Smooth muscle cell (in vitro differentiated cells): ENCODE data around the gene P2RY8. TPM values are rescaled to one million over a fixed set of nuclear protein-coding genes. Genes with fewer than 3 reads are reported as not detected.
"Not testable (repeated sequence)": the region's sequence is repeated elsewhere in the genome, so short reads cannot be mapped to it uniquely, and the experiment has no call there.

Experiments
- DNase-seq: peaks from one replicate; lab custom pipeline; 2025; ENCODE audit not compliant: unreplicated experiment; lab: John Stamatoyannopoulos, UW
- H2AFZ ChIP-seq: fragments of 200-600 bp; sonication (generic); 2 replicates; pipeline ENCODE4 v1.6.0; 2016; ENCODE audit warnings: antibody characterized with exemption, low read depth, mild to moderate bottlenecking
- H3F3A ChIP-seq: fragments of 200-600 bp; sonication (generic); 2 replicates; pipeline ENCODE4 v1.6.0; 2017; ENCODE audit warnings: antibody characterized with exemption, low read depth
- H3K27ac ChIP-seq: fragments of 200-600 bp; sonication (generic); 2 replicates; pipeline ENCODE4 v1.5.1; 2016; ENCODE audit warnings: low read depth, mild to moderate bottlenecking
- H3K27me3 ChIP-seq: fragments of 200-600 bp; sonication (generic); 2 replicates; pipeline ENCODE4 v1.6.1; 2016; ENCODE audit warnings: low read depth, mild to moderate bottlenecking
- H3K36me3 ChIP-seq: fragments of 200-600 bp; sonication (generic); 2 replicates; pipeline ENCODE4 v1.5.1; 2016; ENCODE audit warnings: low read depth
- H3K4me1 ChIP-seq: fragments of 200-600 bp; sonication (generic); 2 replicates; pipeline ENCODE4 v1.5.1; 2016; ENCODE audit warnings: low read depth
- H3K4me2 ChIP-seq: fragments of 200-600 bp; sonication (generic); 2 replicates; pipeline ENCODE4 v1.6.0; 2016; ENCODE audit warnings: mild to moderate bottlenecking
- H3K4me3 ChIP-seq: fragments of 200-600 bp; sonication (generic); 2 replicates; pipeline ENCODE4 v1.5.1; 2016; ENCODE audit warnings: mild to moderate bottlenecking
- H3K79me2 ChIP-seq: fragments of 200-600 bp; sonication (generic); 2 replicates; pipeline ENCODE4 v1.6.0; 2016; ENCODE audit warnings: low read depth, mild to moderate bottlenecking
- H3K9ac ChIP-seq: fragments of 200-600 bp; sonication (generic); 2 replicates; pipeline ENCODE4 v1.6.0; 2016; ENCODE audit warnings: low read depth
- H3K9me3 ChIP-seq: fragments of 200-600 bp; sonication (generic); replicated peaks from 2 replicates; pipeline ENCODE4 v1.5.1; 2016; ENCODE audit warnings: low read depth
- H4K20me1 ChIP-seq: fragments of 200-600 bp; sonication (generic); 2 replicates; pipeline ENCODE4 v1.6.0; 2016; ENCODE audit warnings: low read depth
- CTCF ChIP-seq: fragments of 200-600 bp; sonication (generic); IDR thresholded peaks from 2 replicates; pipeline ENCODE4 v1.5.1; 2017; ENCODE audit warnings: borderline replicate concordance, mild to moderate bottlenecking, antibody characterized with exemption; ENCODE audit not compliant: insufficient read depth, poor library complexity, severe bottlenecking
- WGBS: methylation state at CpG from one replicate; pipeline ENCODE4 v1.1.7; 2016; ENCODE audit warnings: low lambda C conversion rate; 5-methylcytosine and 5-hydroxymethylcytosine counted together
- polyA plus RNA-seq: library from polyadenylated mRNA; unstranded; fragments of >200 nt; fragmentation: Nextera tagmentation; extraction: Ambion mirVana; gene quantifications from 2 replicates; pipeline ENCODE4 v1.2.1, GENCODE V29; 2016
- total RNA-seq: library from RNA; depleted of rRNA; stranded (reverse); fragments of >200 nt; gene quantifications from 2 replicates; pipeline ENCODE4 v1.2.3, GENCODE V29; 2014

P2RY8 gene
- total and polyA plus RNA-seq, 2 experiments from 2014 or later = not detected

GRCh38 chrX:1449823-1450149 lies 87.2 kb downstream of the P2RY8 start:
- Histone ChIP-seq H3K4me2 (no peak overlapping the region), H3K9me3 (no peaks in the 10 kb centered on the region), H3F3A (peaks cover 3% of the 10 kb centered on the region), H3K4me1 (no peaks in the 10 kb centered on the region), H3K79me2 (peaks cover 46% of the 10 kb centered on the region), H3K9ac (no peak overlapping the region), H3K27me3 (no peaks in the 10 kb centered on the region), H3K27ac (no peak overlapping the region), H3K4me3 (no peak overlapping the region), H2AFZ (no peak overlapping the region), H4K20me1 (no peaks in the 10 kb centered on the region), H3K36me3 (no peaks in the 10 kb centered on the region)
- DNase-seq = no peak
- TF ChIP-seq CTCF = no peak
- WGBS = 100% methylated on average over 2 of the region's 2 CpGs

DNA sequence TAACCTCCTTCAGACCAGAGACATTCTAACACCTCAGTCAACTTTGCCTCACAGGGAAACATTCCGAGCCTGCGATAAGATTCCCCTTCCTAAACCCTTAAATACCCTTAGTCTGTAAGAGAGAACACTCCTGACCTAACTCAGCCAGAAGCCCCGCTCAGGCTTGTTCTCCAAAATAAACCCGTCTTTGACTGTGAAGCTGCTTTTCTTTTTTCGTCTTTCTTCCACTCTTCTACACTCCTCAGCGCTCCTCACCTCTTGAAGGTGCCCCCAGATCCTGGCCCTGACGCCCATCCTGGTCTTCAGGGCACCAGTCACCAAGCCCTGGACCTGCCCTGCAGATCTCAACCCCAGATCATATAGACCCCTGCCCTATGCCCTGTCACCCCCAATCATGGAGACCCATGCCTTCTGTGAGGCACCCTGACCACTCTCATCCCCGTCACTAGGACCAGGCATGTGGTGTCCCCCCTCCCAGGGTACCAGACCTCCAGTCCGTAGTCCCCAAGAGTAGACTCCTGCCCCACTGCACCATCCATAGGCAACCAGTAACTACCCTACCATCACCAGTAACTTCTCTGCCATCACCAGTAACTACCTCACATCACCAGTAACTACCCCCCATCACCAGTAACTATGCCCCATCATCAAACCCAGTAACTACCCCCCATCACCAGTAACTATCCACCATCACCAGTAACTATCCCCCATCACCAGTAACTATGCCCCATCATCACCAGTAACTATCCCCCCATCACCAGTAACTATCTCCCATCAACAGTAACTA lies 87.8 kb downstream of the P2RY8 start:
- no peak for TF ChIP-seq CTCF
- H3K4me1 ChIP-seq = no peaks in the 10 kb centered on the region
- H3K4me3 ChIP-seq = no peak overlapping the region
- no peaks in the 10 kb centered on the region for H3K36me3 ChIP-seq
- no peak overlapping the region for H3K27ac ChIP-seq
- no peak for DNase-seq
- WGBS = 84% methylated on average over 9 of the region's 9 CpGs
- no peaks in the 10 kb centered on the region for H3K9me3 ChIP-seq
- H3K27me3 ChIP-seq = no peaks in the 10 kb centered on the region
- H3F3A ChIP-seq = no peaks in the 10 kb centered on the region
- H3K9ac ChIP-seq = no peak overlapping the region
- H3K79me2 ChIP-seq = peaks cover 46% of the 10 kb centered on the region
- H3K4me2 ChIP-seq = no peak overlapping the region
- no peak overlapping the region for H2AFZ ChIP-seq
- no peaks in the 10 kb centered on the region for H4K20me1 ChIP-seq

DNA sequence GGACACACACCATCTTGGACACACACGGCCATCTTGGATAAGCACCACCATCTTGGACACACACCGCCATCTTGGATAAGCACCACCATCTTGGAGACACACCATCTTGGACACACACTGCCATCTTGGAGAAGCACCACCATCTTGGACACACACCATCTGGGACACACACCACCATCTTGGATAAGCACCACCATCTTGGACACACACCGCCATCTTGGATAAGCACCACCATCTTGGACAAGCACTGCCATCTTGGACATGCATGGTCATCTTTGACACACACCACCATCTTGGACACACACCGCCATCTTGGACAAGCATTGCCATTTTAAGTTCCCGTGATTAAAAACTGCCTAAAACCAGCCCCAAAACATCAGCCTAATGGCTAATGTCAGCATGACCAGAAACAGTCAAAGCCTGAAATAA lies 88.4 kb downstream of the P2RY8 start:
- H3K79me2 ChIP-seq = peaks cover 46% of the 10 kb centered on the region
- H3K27me3 ChIP-seq, H3K9ac ChIP-seq, DNase-seq, H3F3A ChIP-seq, H3K9me3 ChIP-seq, H3K36me3 ChIP-seq, H3K4me1 ChIP-seq, H3K4me2 ChIP-seq, H3K4me3 ChIP-seq, H4K20me1 ChIP-seq, H2AFZ ChIP-seq, H3K27ac ChIP-seq: not testable (repeated sequence)
- over 99% methylated on average over 5 of the region's 5 CpGs for WGBS

GRCh38 chrX:1447969-1448572 lies 88.9 kb downstream of the P2RY8 start:
- DNase-seq, H3K9ac ChIP-seq, H3K27ac ChIP-seq, H4K20me1 ChIP-seq, H3K36me3 ChIP-seq, H3K9me3 ChIP-seq, H3K4me3 ChIP-seq, H3F3A ChIP-seq, H2AFZ ChIP-seq, H3K4me2 ChIP-seq, H3K27me3 ChIP-seq, H3K4me1 ChIP-seq: not testable (repeated sequence)
- 97% methylated on average over 8 of the region's 8 CpGs for WGBS
- peaks cover 46% of the 10 kb centered on the region for H3K79me2 ChIP-seq

DNA sequence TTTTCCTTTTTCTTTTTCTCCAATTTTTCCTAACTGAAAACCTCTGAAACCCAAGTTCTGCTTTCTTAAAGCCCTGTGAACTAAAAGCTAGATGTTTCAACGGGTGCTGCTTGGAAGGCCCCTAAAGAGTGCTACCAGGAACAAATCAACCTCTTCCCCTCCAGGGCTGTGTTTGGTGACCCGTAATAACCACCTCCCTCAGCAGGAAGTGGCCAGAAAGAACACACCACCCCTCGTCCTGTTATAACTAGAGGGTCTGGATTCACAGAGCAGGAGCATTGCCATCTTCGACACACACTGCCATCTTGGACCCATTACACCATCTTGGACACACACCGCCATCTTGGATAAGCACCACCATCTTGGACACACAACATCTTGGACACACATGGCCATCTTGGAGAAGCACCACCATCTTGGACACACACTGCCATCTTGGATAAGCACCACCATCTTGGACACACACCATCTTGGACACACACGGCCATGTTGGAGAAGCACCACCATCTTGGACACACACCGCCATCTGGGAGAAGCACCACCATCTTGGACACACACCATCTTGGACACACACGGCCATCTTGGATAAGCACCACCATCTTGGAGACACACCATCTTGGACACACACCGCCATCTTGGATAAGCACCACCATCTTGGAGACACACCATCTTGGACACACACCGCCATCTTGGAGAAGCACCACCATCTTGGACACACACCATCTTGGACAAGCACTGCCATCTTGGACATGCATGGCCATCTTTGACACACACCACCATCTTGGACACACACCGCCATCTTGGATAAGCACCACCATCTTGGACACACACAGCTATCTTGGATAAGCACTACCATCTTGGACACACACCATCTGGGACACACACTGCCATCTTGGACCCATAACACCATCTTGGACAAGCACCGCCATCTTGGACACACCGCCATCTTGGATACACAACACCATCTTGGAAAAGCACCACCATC lies 89.7 kb downstream of the P2RY8 start:
- H3K4me3 ChIP-seq, H3K4me1 ChIP-seq, H3K4me2 ChIP-seq, H3K36me3 ChIP-seq, H3K27me3 ChIP-seq, H3K9me3 ChIP-seq, H4K20me1 ChIP-seq, DNase-seq, H3K9ac ChIP-seq, H3F3A ChIP-seq, H2AFZ ChIP-seq, H3K27ac ChIP-seq: not testable (repeated sequence)
- peaks cover 43% of the 10 kb centered on the region for H3K79me2 ChIP-seq
- WGBS = 97% methylated on average over 13 of the region's 13 CpGs
